ENCODE data around the gene FBXO47.

FBXO47 gene

DNA sequence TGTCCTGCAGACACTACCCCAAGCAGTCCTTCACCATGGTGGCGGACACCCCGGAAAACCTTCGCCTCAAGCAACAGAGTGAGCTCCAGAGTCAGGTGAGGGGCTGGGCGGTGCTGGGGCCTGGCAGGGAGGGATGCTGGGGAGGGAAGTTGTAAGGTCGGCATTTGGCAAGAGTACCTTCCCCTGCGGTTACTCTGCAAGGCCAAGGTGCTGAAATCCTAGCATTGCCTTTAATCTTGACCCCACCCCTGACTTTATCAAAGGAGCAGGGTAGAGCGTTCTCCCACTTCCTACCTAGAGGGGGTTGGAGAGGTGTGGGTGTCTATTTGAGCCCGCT lies 76.8 kb downstream of the FBXO47 start:
- Histone ChIP-seq H3K4me2 (ENCODE audit: low read length) (no peak overlapping the region), H4K20me1 (ENCODE audit: control insufficient read depth, insufficient read depth, low read depth, low read length) (no peaks in the 10 kb centered on the region), H3K9me3 (ENCODE audit: control insufficient read depth, insufficient read depth, low read length) (no peaks in the 10 kb centered on the region), H3K9me2 (replicated peaks; ENCODE audit: control insufficient read depth, low read length) (no peaks in the 10 kb centered on the region), H3K36me3 (ENCODE audit: control insufficient read depth, low read length) (peaks cover 54% of the 10 kb centered on the region), H3K27me3 (ENCODE audit: control insufficient read depth, low read length) (no peaks in the 10 kb centered on the region), H3F3A (ENCODE audit: control insufficient read depth, insufficient read depth) (0 out of 2 replicates have a peak, but pooled peaks cover 2% of the 10 kb centered on the region), H3K4me3 (ENCODE audit: low read length) (no peak overlapping the region), H3K79me2 (ENCODE audit: control insufficient read depth, low read length) (peaks cover 18% of the 10 kb centered on the region), H3K4me1 (ENCODE audit: control insufficient read depth, low read length) (peaks cover 5% of the 10 kb centered on the region; the same call in 1 of the 2 replicates), H3K27ac (ENCODE audit: low read depth, low read length) (no peak overlapping the region)
- TF ChIP-seq, protein P1, sequence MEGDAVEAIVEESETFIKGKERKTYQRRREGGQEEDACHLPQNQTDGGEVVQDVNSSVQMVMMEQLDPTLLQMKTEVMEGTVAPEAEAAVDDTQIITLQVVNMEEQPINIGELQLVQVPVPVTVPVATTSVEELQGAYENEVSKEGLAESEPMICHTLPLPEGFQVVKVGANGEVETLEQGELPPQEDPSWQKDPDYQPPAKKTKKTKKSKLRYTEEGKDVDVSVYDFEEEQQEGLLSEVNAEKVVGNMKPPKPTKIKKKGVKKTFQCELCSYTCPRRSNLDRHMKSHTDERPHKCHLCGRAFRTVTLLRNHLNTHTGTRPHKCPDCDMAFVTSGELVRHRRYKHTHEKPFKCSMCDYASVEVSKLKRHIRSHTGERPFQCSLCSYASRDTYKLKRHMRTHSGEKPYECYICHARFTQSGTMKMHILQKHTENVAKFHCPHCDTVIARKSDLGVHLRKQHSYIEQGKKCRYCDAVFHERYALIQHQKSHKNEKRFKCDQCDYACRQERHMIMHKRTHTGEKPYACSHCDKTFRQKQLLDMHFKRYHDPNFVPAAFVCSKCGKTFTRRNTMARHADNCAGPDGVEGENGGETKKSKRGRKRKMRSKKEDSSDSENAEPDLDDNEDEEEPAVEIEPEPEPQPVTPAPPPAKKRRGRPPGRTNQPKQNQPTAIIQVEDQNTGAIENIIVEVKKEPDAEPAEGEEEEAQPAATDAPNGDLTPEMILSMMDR (IDR thresholded peaks at IDR 0.05; ENCODE audit: low read depth, low read length, poor library complexity, severe bottlenecking): no peak
- no peak for TF ChIP-seq EZH2phosphoT487 (IDR thresholded peaks at IDR 0.05; ENCODE audit: borderline replicate concordance, low read length)

DNA sequence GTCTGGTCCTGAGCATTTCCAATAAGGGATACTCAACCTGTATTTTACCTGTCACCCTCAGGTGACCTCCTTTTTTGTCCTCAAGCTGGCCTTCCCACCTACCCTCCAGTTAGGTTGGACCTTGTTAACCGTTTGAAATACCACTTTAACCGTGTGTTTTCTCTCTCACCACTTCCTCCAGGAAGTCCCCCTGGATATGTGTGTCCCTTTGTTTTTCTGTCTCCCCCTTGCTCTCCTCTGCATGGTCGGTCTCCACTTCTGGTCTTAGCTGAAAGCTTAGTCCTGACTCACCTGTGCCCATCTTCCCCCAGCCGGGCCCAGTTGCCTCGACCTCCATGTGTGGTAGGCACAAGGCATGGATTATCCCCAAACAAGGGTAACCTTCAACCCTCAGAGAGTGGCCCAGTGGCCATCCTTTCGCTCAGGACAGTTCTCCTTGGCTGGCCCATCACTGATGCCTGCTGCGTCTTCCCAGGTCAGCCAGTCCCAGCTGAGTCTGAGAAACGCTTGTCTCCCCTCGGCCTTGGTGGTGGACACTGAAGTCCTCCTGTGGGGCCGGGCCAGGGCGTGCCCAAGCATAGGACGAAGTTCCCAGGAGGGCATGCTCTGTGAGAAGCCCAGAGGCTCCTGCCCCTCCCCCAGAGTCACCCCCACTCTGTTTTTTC lies 77.3 kb downstream of the FBXO47 start:
- TF ChIP-seq, protein P1 (IDR thresholded peaks at IDR 0.05; ENCODE audit: low read depth, low read length, poor library complexity, severe bottlenecking): no peak
- no peak for TF ChIP-seq EZH2phosphoT487 (IDR thresholded peaks at IDR 0.05; ENCODE audit: borderline replicate concordance, low read length)
- no peaks in the 10 kb centered on the region for H3K9me3 ChIP-seq (ENCODE audit: control insufficient read depth, insufficient read depth, low read length)
- peaks cover 56% of the 10 kb centered on the region for H3K36me3 ChIP-seq (ENCODE audit: control insufficient read depth, low read length)
- H4K20me1 ChIP-seq (ENCODE audit: control insufficient read depth, insufficient read depth, low read depth, low read length): no peaks in the 10 kb centered on the region
- H3K27me3 ChIP-seq (ENCODE audit: control insufficient read depth, low read length): no peaks in the 10 kb centered on the region
- peaks cover 22% of the 10 kb centered on the region for H3K79me2 ChIP-seq (ENCODE audit: control insufficient read depth, low read length)
- no peak overlapping the region for H3K4me2 ChIP-seq (ENCODE audit: low read length)
- H3K4me3 ChIP-seq (ENCODE audit: low read length): no peak overlapping the region
- no peak overlapping the region for H3K27ac ChIP-seq (ENCODE audit: low read depth, low read length)
- H3K4me1 ChIP-seq (ENCODE audit: control insufficient read depth, low read length): peaks cover 5% of the 10 kb centered on the region; the same call in 1 of the 2 replicates
- 0 out of 2 replicates have a peak, but pooled peaks cover 2% of the 10 kb centered on the region for H3F3A ChIP-seq (ENCODE audit: control insufficient read depth, insufficient read depth)
- no peaks in the 10 kb centered on the region for H3K9me2 ChIP-seq (replicated peaks; ENCODE audit: control insufficient read depth, low read length)

DNA sequence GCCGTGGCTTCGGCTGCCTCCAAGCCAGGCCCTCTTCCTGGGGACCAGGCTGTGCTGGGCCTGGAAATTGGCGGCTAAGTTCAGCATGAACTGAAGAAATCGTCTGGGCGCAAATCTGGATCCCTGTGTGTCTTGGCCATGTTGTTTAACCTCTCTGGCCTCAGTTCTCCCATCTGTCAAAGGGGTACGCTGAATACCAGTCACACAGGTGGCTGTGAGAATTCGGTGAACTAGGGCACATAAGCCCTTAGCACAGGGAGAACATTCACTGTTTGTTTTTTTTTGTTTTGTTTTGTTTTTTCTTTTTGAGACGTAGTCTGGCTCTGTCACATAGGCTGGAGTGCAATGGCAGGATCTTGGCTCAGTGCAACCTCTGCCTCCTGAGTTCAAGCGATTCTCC lies 78.4 kb downstream of the FBXO47 start:
- Histone ChIP-seq H3K27ac (ENCODE audit: low read depth, low read length) (no peak overlapping the region), H3K4me3 (ENCODE audit: low read length) (no peak overlapping the region), H3K36me3 (ENCODE audit: control insufficient read depth, low read length) (peaks cover 59% of the 10 kb centered on the region), H3F3A (ENCODE audit: control insufficient read depth, insufficient read depth) (no peaks in the 10 kb centered on the region), H3K4me2 (ENCODE audit: low read length) (no peak overlapping the region), H3K9me2 (replicated peaks; ENCODE audit: control insufficient read depth, low read length) (no peaks in the 10 kb centered on the region), H3K9me3 (ENCODE audit: control insufficient read depth, insufficient read depth, low read length) (no peaks in the 10 kb centered on the region), H4K20me1 (ENCODE audit: control insufficient read depth, insufficient read depth, low read depth, low read length) (no peaks in the 10 kb centered on the region), H3K27me3 (ENCODE audit: control insufficient read depth, low read length) (no peaks in the 10 kb centered on the region), H3K4me1 (ENCODE audit: control insufficient read depth, low read length) (peaks cover 5% of the 10 kb centered on the region; the same call in 1 of the 2 replicates), H3K79me2 (ENCODE audit: control insufficient read depth, low read length) (peaks cover 26% of the 10 kb centered on the region)
- no peak for TF ChIP-seq EZH2phosphoT487 (IDR thresholded peaks at IDR 0.05; ENCODE audit: borderline replicate concordance, low read length)
- TF ChIP-seq, protein P1 (IDR thresholded peaks at IDR 0.05; ENCODE audit: low read depth, low read length, poor library complexity, severe bottlenecking): no peak
